A549 (cell line): ENCODE data around the gene RPTOR. TPM values are rescaled to one million over a fixed set of nuclear protein-coding genes. Genes with fewer than 3 reads are reported as not detected.
A peak's percentile ranks its signal among the peaks of the same experiment; 100 is the strongest.

Experiments
- ATAC-seq, 2 experiments: fragments of 200-7000 bp in 1 of 2; fragments of >200 bp in 1 of 2; cut with Nextera tagmentation in 1 of 2; cut with Tn5 transposase in 1 of 2; 3 replicates each; pipeline versions ENCODE4 v1.8.0 to v1.9.1; 2018 to 2020; ENCODE audit warnings: mild to moderate bottlenecking in 1 of 2, moderate library complexity in 1 of 2
- CTCF ChIA-PET: fragments of 300-600 bp; sonication (Branson Sonifier 250); formaldehyde crosslinking; extraction: SDS; loops from one replicate; lab custom pipeline; 2021; ENCODE audit warnings: antibody characterized with exemption, inconsistent platforms; lab: Yijun Ruan, JAX
- POLR2A ChIA-PET: fragments of 350-600 bp; formaldehyde crosslinking; extraction: SDS; loops from one replicate; lab custom pipeline; 2021; ENCODE audit warnings: antibody characterized with exemption, inconsistent platforms; lab: Yijun Ruan, JAX
- DNase-seq, 2 experiments: peaks; one replicate each; pipeline versions ENCODE4 v3.0.0 to v3.0.0-alpha.2; 2011 to 2016; ENCODE audit warnings: low read depth in 1 of 2, low spot score in 1 of 2
- FAIRE-seq: peaks from 2 replicates; lab custom pipeline; 2011; peaks lifted over from hg19 to GRCh38; lab: Jason Lieb, UNC
- H3K27ac ChIP-seq, 2 experiments: fragments of >200 bp; sonication (Bioruptor Twin); formaldehyde crosslinking; 3 replicates each; pipeline ENCODE4 v1.5.1; 2016 to 2017
- H3K4me1 ChIP-seq: fragments of >200 bp; sonication (Bioruptor Twin); formaldehyde crosslinking; 3 replicates; pipeline ENCODE4 v1.6.1; 2016
- H3K4me2 ChIP-seq: fragments of >200 bp; sonication (Bioruptor Twin); formaldehyde crosslinking; 3 replicates; pipeline ENCODE4 v1.6.1; 2016
- H3K4me3 ChIP-seq: fragments of >200 bp; sonication (Bioruptor Twin); formaldehyde crosslinking; 3 replicates; pipeline ENCODE4 v1.5.1; 2016
- H3K9me3 ChIP-seq: fragments of >200 bp; sonication (Bioruptor Twin); formaldehyde crosslinking; 3 replicates; pipeline ENCODE4 v1.6.1; 2016
- ATOH8 ChIP-seq: fragments of 250-450 bp; sonication (Bioruptor Pico); IDR thresholded peaks from 2 replicates; pipeline ENCODE4 v1.5.0; 2020; ENCODE audit warnings: low read depth, mild to moderate bottlenecking, moderate library complexity
- BCL3 ChIP-seq: fragments of >200 bp; sonication (Bioruptor Twin); formaldehyde crosslinking; IDR thresholded peaks from 3 replicates; pipeline ENCODE4 v1.6.1; 2016
- CBX2 ChIP-seq: fragments of 200-600 bp; sonication (generic); IDR thresholded peaks from 2 replicates; pipeline ENCODE4 v1.6.1; 2016; ENCODE audit warnings: low read depth, mild to moderate bottlenecking, borderline replicate concordance
- CBX8 ChIP-seq: fragments of 200-600 bp; sonication (generic); IDR thresholded peaks from 2 replicates; pipeline ENCODE4 v1.6.1; 2016
- CEBPB ChIP-seq, 2 experiments: fragments of >200 bp in 1 of 2; sonication (Bioruptor Twin) in 1 of 2; formaldehyde crosslinking in 1 of 2; IDR thresholded peaks; 2 replicates each; pipeline ENCODE4 v1.6.1; 2012 to 2016
- CTCF ChIP-seq: fragments of >200 bp; sonication (Bioruptor Twin); formaldehyde crosslinking; IDR thresholded peaks from 3 replicates; pipeline ENCODE4 v1.5.1; 2016
- E2F6 ChIP-seq: IDR thresholded peaks from 2 replicates; pipeline ENCODE4 v1.6.1; 2012; ENCODE audit warnings: low read depth, borderline replicate concordance
- EHF ChIP-seq: fragments of 250-450 bp; sonication (Bioruptor Pico); IDR thresholded peaks from 2 replicates; pipeline ENCODE4 v1.5.0; 2020; ENCODE audit warnings: mild to moderate bottlenecking
- EHMT2 ChIP-seq: fragments of 200-600 bp; sonication (generic); IDR thresholded peaks from 2 replicates; pipeline ENCODE4 v1.6.1; 2016; ENCODE audit warnings: antibody characterized with exemption, low read depth, mild to moderate bottlenecking, moderate library complexity
- ELK1 ChIP-seq: fragments of 150-350 bp; IDR thresholded peaks from 2 replicates; pipeline ENCODE4 v1.6.1; 2014; ENCODE audit warnings: low read depth, mild to moderate bottlenecking, low read length
- EP300 ChIP-seq, 2 experiments: fragments of >200 bp; sonication (Bioruptor Twin); formaldehyde crosslinking; IDR thresholded peaks; 2 replicates in 1 of 2; 3 replicates in 1 of 2; pipeline ENCODE4 v1.6.1; 2016 to 2017
- FOSL2 ChIP-seq, 2 experiments: fragments of 450-650 bp in 1 of 2; fragments of >200 bp in 1 of 2; sonication (Bioruptor Twin) in 1 of 2; formaldehyde crosslinking; IDR thresholded peaks; 2 replicates each; pipeline versions ENCODE4 v1.5.0 to v1.6.1; 2016 to 2020; ENCODE audit warnings: mild to moderate bottlenecking in 1 of 2, moderate library complexity in 1 of 2
- FOXS1 ChIP-seq: fragments of 250-450 bp; sonication (Bioruptor Pico); IDR thresholded peaks from 2 replicates; pipeline ENCODE4 v1.5.0; 2020; ENCODE audit warnings: mild to moderate bottlenecking, moderate library complexity
- HDAC2 ChIP-seq: fragments of 200-600 bp; sonication (generic); IDR thresholded peaks from 2 replicates; pipeline ENCODE4 v1.6.1; 2016
- HEYL ChIP-seq: fragments of 250-450 bp; sonication (Bioruptor Pico); IDR thresholded peaks from 2 replicates; pipeline ENCODE4 v1.8.0; 2021; ENCODE audit warnings: mild to moderate bottlenecking, moderate library complexity
- HOXB5 ChIP-seq: fragments of 250-450 bp; sonication (Bioruptor Pico); IDR thresholded peaks from 2 replicates; pipeline ENCODE4 v1.5.0; 2020; ENCODE audit warnings: mild to moderate bottlenecking, moderate library complexity
- JUN ChIP-seq, 2 experiments: fragments of >200 bp; sonication (Bioruptor Twin); formaldehyde crosslinking; IDR thresholded peaks; 2 replicates in 1 of 2; 3 replicates in 1 of 2; pipeline ENCODE4 v1.6.1; 2016 to 2017
- KDM1A ChIP-seq: fragments of 200-600 bp; sonication (generic); IDR thresholded peaks from 2 replicates; pipeline ENCODE4 v1.6.1; 2016; ENCODE audit warnings: low read depth, mild to moderate bottlenecking
- KDM5A ChIP-seq: fragments of 200-600 bp; sonication (generic); IDR thresholded peaks from 2 replicates; pipeline ENCODE4 v1.6.1; 2016; ENCODE audit warnings: antibody characterized with exemption, mild to moderate bottlenecking
- MAFK ChIP-seq: fragments of 450-650 bp; IDR thresholded peaks from 2 replicates; pipeline ENCODE4 v1.6.1; 2014; ENCODE audit not compliant: partially characterized antibody
- MAZ ChIP-seq: fragments of 150-350 bp; IDR thresholded peaks from 2 replicates; pipeline ENCODE4 v1.6.1; 2014; ENCODE audit warnings: antibody characterized with exemption, low read depth, low read length, borderline replicate concordance
- MYC ChIP-seq: IDR thresholded peaks from 2 replicates; pipeline ENCODE4 v1.6.1; 2012; ENCODE audit warnings: mild to moderate bottlenecking, inconsistent platforms, low read length, improper control_type of control experiment, borderline replicate concordance
- NR3C1 ChIP-seq: fragments of >200 bp; sonication (Bioruptor Twin); formaldehyde crosslinking; IDR thresholded peaks from 3 replicates; pipeline ENCODE4 v1.6.1; 2017
- PBX3 ChIP-seq: IDR thresholded peaks from 2 replicates; pipeline ENCODE4 v1.6.1; 2012
- PHF8 ChIP-seq: fragments of 200-600 bp; sonication (generic); IDR thresholded peaks from 2 replicates; pipeline ENCODE4 v1.6.1; 2016; ENCODE audit warnings: low read depth, mild to moderate bottlenecking, antibody characterized with exemption, moderate library complexity, borderline replicate concordance
- POLR2A ChIP-seq: IDR thresholded peaks from 2 replicates; pipeline ENCODE4 v1.6.1; 2012; ENCODE audit warnings: mild to moderate bottlenecking, low read length
- RAD21 ChIP-seq, 2 experiments: fragments of >200 bp in 1 of 2; sonication (Bioruptor Twin) in 1 of 2; formaldehyde crosslinking in 1 of 2; IDR thresholded peaks in 1 of 2; conservative IDR thresholded peaks in 1 of 2; 2 replicates in 1 of 2; 3 replicates in 1 of 2; pipeline ENCODE4 v1.6.1; 2012 to 2018; ENCODE audit warnings: inconsistent platforms in 1 of 2
- SREBF2 ChIP-seq: fragments of 450-650 bp; IDR thresholded peaks from 2 replicates; pipeline ENCODE4 v1.6.1; 2014; ENCODE audit warnings: mild to moderate bottlenecking, moderate library complexity
- ZNF302 ChIP-seq: fragments of 250-450 bp; sonication (Bioruptor Pico); IDR thresholded peaks from 2 replicates; pipeline ENCODE4 v1.9.0; 2021; ENCODE audit warnings: inconsistent platforms, mild to moderate bottlenecking, moderate library complexity
- ZSCAN20 ChIP-seq: fragments of 250-450 bp; sonication (Bioruptor Pico); IDR thresholded peaks from 2 replicates; pipeline ENCODE4 v1.8.0; 2022; ENCODE audit warnings: mild to moderate bottlenecking, moderate library complexity
- WGBS: methylation state at CpG from one replicate; pipeline ENCODE4 v1.1.6; 2017; ENCODE audit errors: missing lambda C conversion rate; 5-methylcytosine and 5-hydroxymethylcytosine counted together
- polyA plus RNA-seq, 4 experiments: library from polyadenylated mRNA; depleted of rRNA in 3 of 4; stranded (reverse); fragments of >200 nt; fragmentation: RNase III in 1 of 4; extraction: RNeasy Plus Mini Kit Qiagen cat#74134 plus additional on column Dnase treatment in 1 of 4; gene quantifications; 2 replicates in 3 of 4; 3 replicates in 1 of 4; pipeline ENCODE4 v1.2.3, GENCODE V29; 2011 to 2017

The RPTOR gene
- polyA plus RNA-seq, 2 of the 4 experiments (the other 2 are of a cell fraction): 10.8 to 27.1 TPM

GRCh38 chr17:80510772-80511171, 33.9 kb upstream of the RPTOR start:
- DNase-seq (no peak), ATAC-seq (peak; percentile 4 to 8; a peak in 1 of 6 replicates), FAIRE-seq (no peak)
- TF ChIP-seq EP300 (IDR thresholded peaks at IDR 0.05) (no peak), CBX2 (no peak), HDAC2 (no peak), SREBF2 (no peak), ZNF302 (CRISPR knock-in tag) (no peak), BCL3 (no peak), CBX8 (no peak), PHF8 (no peak), MYC (no peak), HOXB5 (no peak), E2F6 (no peak), HEYL (CRISPR knock-in tag) (no peak), KDM1A (no peak), PBX3 (no peak), NR3C1 (no peak), POLR2A (no peak), EHF (CRISPR knock-in tag) (no peak)
- H3K4me1 ChIP-seq: peaks cover 22% of the 10 kb centered on the region
- no peak overlapping the region for H3K4me3 ChIP-seq
- CTCF ChIA-PET: interaction anchor here (1.3 to 1.5 kb wide), 2 partner anchors 36 to 65 kb away, joined by 3 to 4 read pairs; no protein-coding TSS in a partner anchor
- 69% methylated on average over 9 of the region's 9 CpGs for WGBS
- POLR2A ChIA-PET: no interaction called here
- no peak overlapping the region for H3K4me2 ChIP-seq
- peak overlapping the region; percentile 49 to 70; a peak in 3 of 6 replicates for H3K27ac ChIP-seq
- no peaks in the 10 kb centered on the region for H3K9me3 ChIP-seq

- Histone ChIP-seq H3K4me2 (peak overlapping the region; percentile 31; the same call in 2 of the 3 replicates), H3K9me3 (no peaks in the 10 kb centered on the region), H3K27ac (peak overlapping the region; percentile 49 to 70; a peak in 5 of 6 replicates), H3K4me1 (peaks cover 22% of the 10 kb centered on the region), H3K4me3 (no peak overlapping the region)
- DNase-seq (no peak), ATAC-seq (no peak), FAIRE-seq (peak; percentile 46)
- POLR2A ChIA-PET: no interaction called here
- 76% methylated on average over 18 of the region's 18 CpGs for WGBS
- CTCF ChIA-PET: no interaction called here
- TF ChIP-seq MAZ (no peak), FOSL2 (IDR thresholded peaks at IDR 0.05) (no peak), FOSL2 (CRISPR knock-in tag; IDR thresholded peaks at IDR 0.05) (no peak), ELK1 (no peak), JUN (IDR thresholded peaks at IDR 0.05) (no peak), EHMT2 (no peak), KDM5A (no peak), RAD21 (conservative IDR thresholded peaks at IDR 0.05 in 1 of 2, IDR thresholded peaks at IDR 0.05 in 1 of 2) (no peak), CTCF (no peak), ZSCAN20 (CRISPR knock-in tag) (no peak), MAFK (no peak), CEBPB (IDR thresholded peaks at IDR 0.05) (no peak), FOXS1 (CRISPR knock-in tag) (no peak), SREBF2 (no peak), EP300 (IDR thresholded peaks at IDR 0.05) (no peak), ATOH8 (no peak)
These were observed 33.1 kb upstream of the RPTOR start for GRCh38 chr17:80511222-80512180.
